GM15510 (cell line): ENCODE data around the gene GPR161.

ENCODE experiments used
- POLR2A ChIP-seq: IDR thresholded peaks from 3 replicates; pipeline ENCODE4 v1.6.1; 2011; ENCODE audit warnings: borderline replicate concordance; ENCODE audit not compliant: insufficient read length; ENCODE audit errors: extremely low read depth

GPR161 gene

DNA sequence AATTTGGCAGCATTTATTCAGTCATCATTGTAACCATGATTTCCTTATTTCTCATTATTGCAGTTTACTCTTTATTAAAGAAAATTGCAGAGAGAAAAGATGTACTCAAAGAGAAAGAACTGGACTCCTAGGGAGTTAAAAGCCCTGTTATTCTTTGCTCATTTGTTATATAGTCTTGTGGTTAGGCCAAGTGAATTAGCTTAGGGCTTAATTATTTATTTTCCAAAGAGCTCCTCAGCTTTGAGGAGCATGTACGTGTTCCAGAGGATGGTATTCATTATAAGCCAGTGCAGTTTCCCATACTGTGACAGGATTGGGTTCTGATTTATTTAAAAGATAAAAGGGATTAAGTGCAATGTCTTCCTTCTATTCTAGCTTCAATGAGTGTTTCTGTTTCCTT, 86.4 kb downstream of the GPR161 start:
- TF ChIP-seq POLR2A = no peak

DNA sequence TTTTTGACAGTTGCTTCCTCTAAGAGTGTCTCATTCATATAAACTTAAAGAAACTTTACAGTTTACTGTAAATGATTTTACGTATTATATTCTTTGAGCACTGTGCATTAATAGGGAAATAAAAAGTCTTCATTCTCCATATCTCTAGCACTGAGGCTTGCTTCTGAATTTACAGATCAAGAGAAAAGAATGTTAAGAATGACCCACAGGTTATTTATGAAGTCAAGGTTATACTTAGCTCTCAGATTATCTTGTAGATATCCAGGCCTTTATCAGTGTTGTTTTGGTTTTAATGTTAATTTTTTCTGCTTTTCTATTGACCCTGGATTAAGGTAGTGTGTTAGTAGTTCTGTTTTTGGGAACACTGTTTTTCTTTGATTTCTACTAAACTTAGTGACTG, 91.4 kb downstream of the GPR161 start:
- no peak for TF ChIP-seq POLR2A

DNA sequence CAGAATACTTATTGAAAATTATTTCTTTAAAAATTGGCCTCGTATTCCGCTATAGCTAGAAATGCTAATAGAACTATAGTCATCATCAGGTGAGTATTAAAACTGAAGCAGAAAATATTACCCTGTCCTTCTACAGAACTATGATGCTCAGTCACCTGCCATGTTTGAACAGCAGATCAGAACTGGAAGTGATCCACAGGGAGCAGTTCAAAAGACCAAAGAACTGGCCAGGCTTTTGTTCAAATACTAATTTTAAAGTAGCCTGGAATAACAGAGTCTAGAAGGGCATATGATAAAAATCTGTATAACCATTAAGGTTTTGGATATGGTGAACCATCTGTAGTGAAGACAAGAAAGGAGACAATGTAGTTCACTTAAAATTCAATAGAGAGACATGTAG, 94.4 kb downstream of the GPR161 start:
- no peak for TF ChIP-seq POLR2A

DNA sequence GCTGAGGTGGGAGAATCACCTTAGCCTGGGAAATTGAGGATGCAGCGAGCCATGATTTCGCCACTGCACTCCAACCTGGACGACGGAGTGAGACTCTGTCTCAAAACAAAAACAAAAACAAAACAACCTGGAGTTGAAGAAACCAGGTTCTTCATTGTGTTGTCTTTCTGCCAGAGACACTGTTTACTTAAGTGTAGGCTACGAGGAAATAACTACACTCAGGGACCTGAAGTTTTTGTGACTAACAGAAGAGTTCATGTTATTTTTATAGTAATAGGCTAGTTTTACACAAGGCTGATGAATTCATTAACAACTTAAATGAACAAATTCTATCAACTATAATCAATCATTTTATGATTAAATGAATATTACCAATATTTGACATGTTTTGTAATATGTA, 101.4 kb downstream of the GPR161 start:
- no peak for TF ChIP-seq POLR2A

DNA sequence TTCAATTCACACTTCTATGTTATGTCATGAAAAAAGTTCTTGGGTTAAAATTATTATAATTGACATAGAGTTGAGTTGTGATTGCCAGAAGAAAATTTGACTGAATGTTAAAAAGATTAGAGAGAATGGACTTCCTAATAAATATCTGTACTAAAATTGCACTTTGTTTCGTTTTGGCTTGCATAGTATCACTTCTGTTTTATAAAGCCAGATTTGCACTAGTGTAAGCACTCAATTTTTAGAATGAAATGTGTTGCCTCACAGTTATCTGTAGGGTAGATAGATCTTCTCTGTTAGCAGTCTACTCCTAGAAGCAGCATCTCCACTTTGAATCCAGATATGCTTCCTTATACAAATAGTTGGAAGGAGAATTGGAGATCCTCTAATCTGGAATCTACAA, 104.7 kb downstream of the GPR161 start:
- TF ChIP-seq POLR2A = no peak

DNA sequence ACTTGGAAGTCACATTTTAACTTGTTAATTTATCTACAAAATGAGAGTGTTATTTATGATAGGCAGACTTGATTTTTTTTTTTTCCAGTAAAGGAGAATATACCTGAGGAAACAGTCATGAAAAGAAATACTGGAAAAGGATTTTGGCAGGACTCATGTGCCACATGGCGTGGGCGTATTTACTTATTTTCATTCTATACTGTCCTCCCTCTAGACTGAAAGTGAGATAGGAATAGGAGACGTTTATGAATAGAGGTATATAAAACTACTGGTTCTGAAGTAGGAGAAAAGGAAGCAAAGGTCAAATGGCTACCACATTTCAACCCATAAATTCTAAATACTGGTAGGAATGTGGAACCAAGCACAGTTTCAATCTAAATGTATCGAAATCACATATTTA, 105.1 kb downstream of the GPR161 start:
- no peak for TF ChIP-seq POLR2A

DNA sequence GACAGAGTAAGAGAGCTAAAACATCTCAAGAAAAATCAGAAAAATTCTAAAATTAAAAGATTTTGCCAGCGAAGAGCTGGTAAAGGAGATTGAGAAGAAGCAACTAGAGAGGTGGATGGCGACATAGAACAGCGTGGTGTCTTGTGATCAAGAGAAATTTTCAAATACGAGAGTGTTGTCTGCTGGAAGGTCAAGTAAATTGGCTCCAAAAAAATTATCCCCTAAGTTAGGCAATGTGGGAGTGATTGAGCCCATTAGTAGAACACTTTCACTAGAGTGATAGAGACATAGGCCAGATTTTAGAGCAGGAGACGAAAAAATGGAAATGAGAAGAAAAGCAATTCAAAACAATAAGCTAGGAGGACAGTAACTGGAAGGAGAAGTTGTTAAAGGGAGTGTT, 105.5 kb downstream of the GPR161 start:
- no peak for TF ChIP-seq POLR2A
